ENCODE data around the gene SLC39A2.

- no peak for TF ChIP-seq EZH2 (IDR thresholded peaks at IDR 0.05; ENCODE audit: low read depth, unreplicated experiment)
- TF ChIP-seq, protein P1, sequence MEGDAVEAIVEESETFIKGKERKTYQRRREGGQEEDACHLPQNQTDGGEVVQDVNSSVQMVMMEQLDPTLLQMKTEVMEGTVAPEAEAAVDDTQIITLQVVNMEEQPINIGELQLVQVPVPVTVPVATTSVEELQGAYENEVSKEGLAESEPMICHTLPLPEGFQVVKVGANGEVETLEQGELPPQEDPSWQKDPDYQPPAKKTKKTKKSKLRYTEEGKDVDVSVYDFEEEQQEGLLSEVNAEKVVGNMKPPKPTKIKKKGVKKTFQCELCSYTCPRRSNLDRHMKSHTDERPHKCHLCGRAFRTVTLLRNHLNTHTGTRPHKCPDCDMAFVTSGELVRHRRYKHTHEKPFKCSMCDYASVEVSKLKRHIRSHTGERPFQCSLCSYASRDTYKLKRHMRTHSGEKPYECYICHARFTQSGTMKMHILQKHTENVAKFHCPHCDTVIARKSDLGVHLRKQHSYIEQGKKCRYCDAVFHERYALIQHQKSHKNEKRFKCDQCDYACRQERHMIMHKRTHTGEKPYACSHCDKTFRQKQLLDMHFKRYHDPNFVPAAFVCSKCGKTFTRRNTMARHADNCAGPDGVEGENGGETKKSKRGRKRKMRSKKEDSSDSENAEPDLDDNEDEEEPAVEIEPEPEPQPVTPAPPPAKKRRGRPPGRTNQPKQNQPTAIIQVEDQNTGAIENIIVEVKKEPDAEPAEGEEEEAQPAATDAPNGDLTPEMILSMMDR (conservative IDR thresholded peaks at IDR 0.05; ENCODE audit: low read depth in 2 of 2): no peak
- TF ChIP-seq REST (IDR thresholded peaks at IDR 0.05; ENCODE audit: unreplicated experiment): no peak
- no peak for TF ChIP-seq JUNB (IDR thresholded peaks at IDR 0.05; ENCODE audit: unreplicated experiment)
- no peak for TF ChIP-seq EZH2phosphoT487 (IDR thresholded peaks at IDR 0.05; ENCODE audit: unreplicated experiment)
- no peak for TF ChIP-seq STAT1 (IDR thresholded peaks at IDR 0.05; ENCODE audit: unreplicated experiment)
- TF ChIP-seq POLR2AphosphoS5 (IDR thresholded peaks at IDR 0.05; ENCODE audit: low read depth): no peak
- TF ChIP-seq ZNF331 (CRISPR knock-in tag; IDR thresholded peaks at IDR 0.05; ENCODE audit: low read depth): no peak
- no peak for TF ChIP-seq ETS1 (IDR thresholded peaks at IDR 0.05)
Measured at GRCh38 chr14:20969336-20969735, 29.8 kb upstream of the SLC39A2 start.
